Measurements from ENCODE around the gene ADGRF3. TPM values are rescaled to one million over a fixed set of nuclear protein-coding genes. Genes with fewer than 3 reads are reported as not detected.
"Not testable (repeated sequence)": the region's sequence is repeated elsewhere in the genome, so short reads cannot be mapped to it uniquely, and the experiment has no call there.

Gene ADGRF3
- total and polyA plus RNA-seq, 2 donors = 0.08 to 0.37 TPM

DNA sequence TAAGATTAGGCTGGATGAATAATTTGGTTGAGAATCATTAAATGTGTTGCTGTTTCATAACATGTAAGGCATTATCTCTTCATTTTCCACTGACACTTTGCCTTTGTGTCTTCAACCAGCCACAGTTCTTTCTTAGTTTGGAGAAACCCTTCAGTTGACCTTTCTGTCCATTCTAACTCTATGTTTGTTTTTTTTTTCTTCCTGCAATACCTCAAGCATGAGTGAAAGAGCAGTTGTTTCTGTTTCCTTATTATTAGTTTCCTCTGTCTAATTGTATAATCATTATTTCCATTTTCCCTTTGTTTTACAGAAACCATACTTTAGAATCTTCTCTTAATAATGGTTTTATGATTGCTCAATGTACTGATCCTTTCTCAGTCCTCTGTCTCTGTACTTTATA, 76.2 kb downstream of the ADGRF3 start:
- Histone ChIP-seq H3K4me1 (ENCODE audit: insufficient read depth) (no peaks in the 10 kb centered on the region), H3K36me3 (ENCODE audit: insufficient read depth) (peaks cover 2% of the 10 kb centered on the region), H3K4me3 (ENCODE audit: low read depth, low read length) (no peak overlapping the region), H3K27ac (ENCODE audit: low read depth) (no peak overlapping the region)
- no peak for DNase-seq (ENCODE audit: extremely low spot score)

DNA sequence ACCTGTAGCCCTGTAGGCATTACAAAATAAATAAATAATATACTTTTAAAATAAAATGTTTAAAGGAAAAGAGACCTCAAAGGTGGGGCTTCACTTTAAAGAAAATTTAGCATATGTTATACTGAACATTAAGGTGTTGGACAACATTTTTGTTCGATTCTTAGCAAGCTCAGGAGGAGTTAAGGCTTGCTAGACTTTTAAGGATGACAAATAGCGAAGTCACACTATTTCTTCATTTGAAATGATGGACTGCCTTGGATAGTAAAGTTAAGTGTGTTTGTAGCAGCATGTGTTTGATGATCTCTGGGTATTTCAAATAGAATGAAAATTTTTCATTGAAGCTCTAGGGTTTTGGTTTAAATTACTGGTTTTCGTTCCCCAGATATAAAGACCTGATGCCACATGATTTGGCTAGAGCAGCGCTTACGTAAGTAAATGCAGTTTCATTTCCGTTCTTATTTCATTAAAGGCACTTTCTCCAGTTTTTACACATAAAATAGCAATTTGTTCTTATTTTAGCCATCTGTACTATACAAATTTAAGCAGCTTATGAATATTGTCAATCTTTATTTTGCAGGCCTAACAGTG, 76.9 kb downstream of the ADGRF3 start:
- 91% methylated on average over 6 of the region's 6 CpGs for WGBS
- H3K4me3 ChIP-seq (ENCODE audit: low read depth, low read length) = no peak overlapping the region

DNA sequence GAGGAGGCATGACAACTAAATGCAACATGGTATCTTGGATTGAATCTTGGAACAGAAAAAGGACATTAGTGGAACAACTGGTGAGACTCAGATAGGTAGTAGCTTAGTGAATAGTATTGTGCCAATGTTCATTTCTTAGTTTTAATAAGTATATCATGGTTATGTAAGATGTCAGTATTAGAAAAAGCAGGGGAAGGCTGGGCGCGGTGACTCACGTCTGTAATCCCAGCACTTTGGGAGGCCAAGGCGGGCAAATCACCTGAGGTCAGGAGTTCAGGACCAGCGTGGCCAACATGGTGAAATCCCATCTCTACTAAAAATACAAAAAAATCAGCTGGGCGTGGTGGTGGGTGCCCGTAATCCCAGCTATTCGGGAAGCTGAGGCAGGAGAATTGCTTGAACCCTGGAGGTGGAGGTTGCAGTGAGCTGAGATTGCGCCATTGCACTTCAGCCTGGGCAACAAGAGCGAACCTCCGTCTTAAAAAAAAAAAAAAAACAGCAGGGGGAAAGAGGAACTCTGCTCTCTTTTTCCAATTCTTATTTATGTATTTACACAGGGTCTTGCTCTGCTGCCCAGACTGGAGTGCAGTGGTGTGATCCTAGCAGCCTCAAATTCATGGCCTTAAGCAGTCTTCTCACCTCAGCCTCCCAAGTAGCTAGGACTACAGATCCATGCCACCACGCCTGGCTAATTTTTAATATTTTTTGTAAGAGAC, 77.8 kb downstream of the ADGRF3 start:
- DNase-seq (ENCODE audit: extremely low spot score); H3K27ac ChIP-seq (ENCODE audit: low read depth): not testable (repeated sequence)

More for the DNA sequence above, 76.9 kb downstream of the ADGRF3 start:
- Histone ChIP-seq H3K36me3 (ENCODE audit: insufficient read depth) (peaks cover 2% of the 10 kb centered on the region), H3K4me1 (ENCODE audit: insufficient read depth) (no peaks in the 10 kb centered on the region), H3K27ac (ENCODE audit: low read depth) (no peak overlapping the region)
- DNase-seq (ENCODE audit: extremely low spot score) = no peak

GRCh38 chr2:26268213-26268612, 78.4 kb downstream of the ADGRF3 start:
- WGBS = 94% methylated on average over 4 of the region's 4 CpGs
- DNase-seq (ENCODE audit: extremely low spot score) = no peak
- no peak overlapping the region for H3K4me3 ChIP-seq (ENCODE audit: low read depth, low read length)
- H3K36me3 ChIP-seq (ENCODE audit: insufficient read depth) = peaks cover 2% of the 10 kb centered on the region
- no peaks in the 10 kb centered on the region for H3K4me1 ChIP-seq (ENCODE audit: insufficient read depth)
- H3K27ac ChIP-seq (ENCODE audit: low read depth) = no peak overlapping the region

More for the DNA sequence above, 77.8 kb downstream of the ADGRF3 start:
- H3K4me3 ChIP-seq (ENCODE audit: low read depth, low read length); H3K36me3 ChIP-seq (ENCODE audit: insufficient read depth); H3K4me1 ChIP-seq (ENCODE audit: insufficient read depth): not testable (repeated sequence)
- WGBS = 93% methylated on average over 12 of the region's 12 CpGs

DNA sequence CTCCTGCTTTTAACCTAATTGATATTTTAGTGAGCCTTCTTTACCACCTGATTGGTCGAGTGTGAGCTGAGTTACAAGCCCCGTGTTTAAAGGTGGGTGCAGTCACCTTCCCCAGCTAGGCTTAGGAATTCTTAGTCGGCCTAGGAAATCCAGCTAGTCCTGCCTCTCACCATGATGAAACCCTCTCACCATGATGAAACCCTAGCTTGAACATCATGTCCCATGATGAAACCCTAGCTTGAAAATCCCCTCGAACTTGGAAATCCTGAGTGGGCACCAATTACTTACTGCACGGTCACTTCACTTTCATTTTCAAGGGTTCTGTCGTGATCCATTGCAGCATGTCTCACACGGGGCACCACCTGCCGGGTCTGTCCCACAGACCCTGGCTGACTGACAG, 87.8 kb downstream of the ADGRF3 start:
- not testable (repeated sequence) for H3K27ac ChIP-seq (ENCODE audit: low read depth); DNase-seq (ENCODE audit: extremely low spot score); H3K4me1 ChIP-seq (ENCODE audit: insufficient read depth); H3K4me3 ChIP-seq (ENCODE audit: low read depth, low read length); H3K36me3 ChIP-seq (ENCODE audit: insufficient read depth)
- WGBS = 92% methylated on average over 8 of the region's 8 CpGs

Other genes with a start within 250 kb of the ADGRF3 start
- 2.0 TPM for gene GAREM2, start 173.7 kb downstream of the ADGRF3 start, total RNA-seq
- gene GAREM2, start 173.7 kb downstream of the ADGRF3 start, polyA plus RNA-seq = 4.0 TPM
- gene HADHA, start 102.2 kb downstream of the ADGRF3 start, total RNA-seq = 122 TPM
- gene HADHA, start 102.2 kb downstream of the ADGRF3 start, polyA plus RNA-seq = 107 TPM
- gene HADHB, start 101.8 kb downstream of the ADGRF3 start, total RNA-seq = 112 TPM
- 105 TPM for gene HADHB, start 101.8 kb downstream of the ADGRF3 start, polyA plus RNA-seq
- gene SELENOI, start 646 bp downstream of the ADGRF3 start, total RNA-seq = 27.7 TPM
- 3.7 TPM for gene SELENOI, start 646 bp downstream of the ADGRF3 start, polyA plus RNA-seq
- gene DRC1, start 55.1 kb upstream of the ADGRF3 start, total RNA-seq = 1.0 TPM
- not detected for gene DRC1, start 55.1 kb upstream of the ADGRF3 start, polyA plus RNA-seq
- gene OTOF, start 131.3 kb upstream of the ADGRF3 start, total RNA-seq = 0.32 TPM
- 0.10 TPM for gene OTOF, start 131.3 kb upstream of the ADGRF3 start, polyA plus RNA-seq